OCI-LY3 (cell line): ENCODE data around the gene WBP1.

ENCODE experiments used
- H2AFZ ChIP-seq: fragments of 200-600, 300-600 bp; shearing (Covaris generic); 2 replicates; pipeline ENCODE4 v1.6.0; 2014; ENCODE audit warnings: antibody characterized with exemption, low read depth, low read length
- H3K27ac ChIP-seq: fragments of 200-600, 300-600 bp; sonication (generic); 2 replicates; pipeline ENCODE4 v1.5.1; 2014; ENCODE audit warnings: mild to moderate bottlenecking, low read length, moderate library complexity, mixed read lengths
- H3K27me3 ChIP-seq: fragments of 200-600, 300-600 bp; sonication (generic); 2 replicates; pipeline ENCODE4 v1.6.1; 2014; ENCODE audit warnings: low read depth, low read length, mixed read lengths
- H3K36me3 ChIP-seq: fragments of 200-600, 300-600 bp; sonication (generic); replicated peaks from 2 replicates; pipeline ENCODE3; 2014; ENCODE audit warnings: low read depth, low read length, mixed read lengths
- H3K4me1 ChIP-seq: fragments of 300-600, 200-600 bp; sonication (generic); 2 replicates; pipeline ENCODE4 v1.6.1; 2014; ENCODE audit warnings: low read length, mixed read lengths
- H3K4me2 ChIP-seq: fragments of 200-600, 300-600 bp; sonication (generic); 2 replicates; pipeline ENCODE4 v1.6.1; 2014; ENCODE audit warnings: low read length, mixed read lengths
- H3K4me3 ChIP-seq: fragments of 300-600, 200-600 bp; sonication (generic); 2 replicates; pipeline ENCODE4 v1.5.1; 2014; ENCODE audit warnings: antibody characterized with exemption, mild to moderate bottlenecking, low read length, moderate library complexity
- H3K79me2 ChIP-seq: fragments of 300-600, 200-600 bp; shearing (Covaris generic); 2 replicates; pipeline ENCODE4 v1.6.1; 2014; ENCODE audit warnings: mild to moderate bottlenecking, low read length, mixed read lengths
- H3K9ac ChIP-seq: fragments of 300-600, 200-600 bp; shearing (Covaris generic); 2 replicates; pipeline ENCODE4 v1.6.0; 2014; ENCODE audit warnings: mild to moderate bottlenecking, low read length, moderate library complexity
- H3K9me3 ChIP-seq: fragments of 200-600, 300-600 bp; shearing (Covaris generic); 2 replicates; pipeline ENCODE4 v1.6.1; 2014; ENCODE audit warnings: low read length, mixed read lengths; ENCODE audit not compliant: insufficient read depth
- H4K20me1 ChIP-seq: fragments of 200-600, 300-600 bp; sonication (generic); 2 replicates; pipeline ENCODE4 v1.6.1; 2016; ENCODE audit warnings: low read length, mixed read lengths; ENCODE audit not compliant: insufficient read depth
- CTCF ChIP-seq: fragments of 200-600, 300-600 bp; sonication (generic); IDR thresholded peaks from 2 replicates; pipeline ENCODE4 v1.5.1; 2014; ENCODE audit warnings: antibody characterized with exemption, low read length, low read depth
- EZH2phosphoT487 ChIP-seq: fragments of 200-600 bp; shearing (Covaris generic); IDR thresholded peaks from 2 replicates; pipeline ENCODE4 v1.6.1; 2018; ENCODE audit warnings: antibody characterized with exemption, mixed run types, low read depth

The WBP1 gene

DNA sequence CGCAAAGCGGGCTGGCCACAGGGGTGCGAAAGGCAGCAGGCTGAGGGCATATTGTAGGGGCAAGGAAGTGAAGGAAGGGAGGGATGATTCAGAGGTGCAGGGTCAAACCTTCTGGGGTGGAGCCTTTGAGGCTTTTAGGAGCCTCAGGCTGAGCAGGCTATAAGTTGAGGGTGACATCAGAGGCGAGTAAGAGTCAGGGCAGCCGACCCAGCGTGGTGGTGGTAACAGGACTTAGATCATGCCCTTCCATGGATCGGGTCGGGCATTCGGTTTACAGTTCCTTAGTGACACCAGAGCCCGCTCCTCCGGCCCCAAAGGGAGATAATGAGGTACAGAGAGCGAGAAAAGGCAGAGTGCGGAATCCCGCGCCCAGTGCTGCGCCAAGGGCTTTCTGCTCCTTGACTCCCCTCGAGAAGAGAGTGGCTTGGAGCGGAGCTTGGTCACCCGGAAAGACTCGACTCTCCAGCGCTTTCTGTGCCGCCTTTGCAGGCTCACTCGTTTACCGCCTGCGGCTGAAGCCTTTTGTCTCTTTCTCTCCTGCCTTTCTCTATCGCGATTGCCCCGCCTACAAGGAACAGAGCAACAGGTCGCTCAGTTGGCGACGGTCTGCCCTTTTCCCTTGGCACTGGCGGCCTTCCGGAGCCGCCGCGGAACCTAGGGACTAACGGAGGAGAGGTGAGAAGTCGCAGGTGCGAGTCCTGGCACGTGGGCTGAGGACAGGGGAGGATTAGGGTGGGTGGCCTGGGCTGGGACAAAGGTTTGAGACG, 40.4 kb downstream of the WBP1 start:
- TF ChIP-seq EZH2phosphoT487 (no peak), CTCF (no peak)
- Histone ChIP-seq H2AFZ (no peak overlapping the region), H3K36me3 (no peaks in the 10 kb centered on the region), H3K9me3 (no peaks in the 10 kb centered on the region), H4K20me1 (no peaks in the 10 kb centered on the region), H3K9ac (no peak overlapping the region), H3K4me2 (no peak overlapping the region), H3K79me2 (no peaks in the 10 kb centered on the region), H3K27ac (no peak overlapping the region), H3K4me1 (peaks cover 4% of the 10 kb centered on the region; the same call in 1 of the 2 replicates), H3K27me3 (no peaks in the 10 kb centered on the region), H3K4me3 (no peak overlapping the region)

- Histone ChIP-seq H3K9ac (no peak within 1 kb of the TSS), H3K4me1 (peaks cover 4% of the 10 kb centered on the region; the same call in 1 of the 2 replicates), H3K27ac (no peak within 1 kb of the TSS), H3K4me2 (no peak within 1 kb of the TSS), H3K9me3 (no peaks in the 10 kb centered on the region), H3K36me3 (no peaks in the 10 kb centered on the region), H3K4me3 (no peak within 1 kb of the TSS), H4K20me1 (no peaks in the 10 kb centered on the region), H3K27me3 (no peaks in the 10 kb centered on the region), H3K79me2 (no peaks in the 10 kb centered on the region), H2AFZ (no peak within 1 kb of the TSS)
- TF ChIP-seq EZH2phosphoT487 (no peak), CTCF (no peak)
Observed at GRCh38 chr2:74499267-74499939, 41.2 kb downstream of the WBP1 start, which contains the start of gene LBX2. Gene LBX2 (minus strand): TSS chr2:74499603. CDS start chr2:74499537, 66 bp downstream.

GRCh38 chr2:74499940-74500577, 41.8 kb downstream of the WBP1 start:
- Histone ChIP-seq H3K4me2 (no peak overlapping the region), H3K27ac (no peak overlapping the region), H3K27me3 (no peaks in the 10 kb centered on the region), H4K20me1 (no peaks in the 10 kb centered on the region), H3K9me3 (no peaks in the 10 kb centered on the region), H3K4me1 (peaks cover 4% of the 10 kb centered on the region; the same call in 1 of the 2 replicates), H2AFZ (no peak overlapping the region), H3K9ac (no peak overlapping the region), H3K4me3 (no peak overlapping the region), H3K36me3 (peaks cover 2% of the 10 kb centered on the region), H3K79me2 (no peaks in the 10 kb centered on the region)
- TF ChIP-seq EZH2phosphoT487 = no peak
- TF ChIP-seq CTCF = no peak

GRCh38 chr2:74500578-74500946, 42.3 kb downstream of the WBP1 start:
- no peak overlapping the region for H3K4me3 ChIP-seq
- no peaks in the 10 kb centered on the region for H3K79me2 ChIP-seq
- H3K27ac ChIP-seq = no peak overlapping the region
- peaks cover 7% of the 10 kb centered on the region for H3K36me3 ChIP-seq
- H3K9ac ChIP-seq = no peak overlapping the region
- no peaks in the 10 kb centered on the region for H3K9me3 ChIP-seq
- TF ChIP-seq CTCF = no peak
- TF ChIP-seq EZH2phosphoT487 = no peak
- no peak overlapping the region for H3K4me2 ChIP-seq
- no peaks in the 10 kb centered on the region for H4K20me1 ChIP-seq
- no peak overlapping the region for H2AFZ ChIP-seq
- H3K4me1 ChIP-seq = peaks cover 8% of the 10 kb centered on the region; the same call in 1 of the 2 replicates
- no peaks in the 10 kb centered on the region for H3K27me3 ChIP-seq
